H1 (cell line): ENCODE data around the gene DDX3X. TPM values are rescaled to one million over a fixed set of nuclear protein-coding genes. Genes with fewer than 3 reads are reported as not detected.

Experiments used
- CTCF ChIA-PET: fragments of 300-600 bp; sonication (Branson Sonifier 250); formaldehyde crosslinking; loops from one replicate; lab custom pipeline; 2021; ENCODE audit not compliant: partially characterized antibody; lab: Charles Lee
- POLR2A ChIA-PET: fragments of 300-600 bp; sonication (Branson Sonifier 250); formaldehyde crosslinking; loops from one replicate; lab custom pipeline; 2021; ENCODE audit warnings: inconsistent platforms; ENCODE audit not compliant: partially characterized antibody; lab: Charles Lee
- DNase-seq, 2 experiments: peaks; one replicate each; pipeline versions ENCODE4 v3.0.0 to v3.0.0-alpha.2; 2010 to 2022; ENCODE audit warnings: low spot score in 2 of 2, low read depth in 1 of 2, mixed read lengths in 1 of 2
- FAIRE-seq: peaks from 2 replicates; lab custom pipeline; 2011; peaks lifted over from hg19 to GRCh38; lab: Jason Lieb, UNC
- H2AFZ ChIP-seq: 2 replicates; pipeline ENCODE4 v1.8.1; 2012; ENCODE audit warnings: low read length, inconsistent platforms
- H2AK5ac ChIP-seq: 2 replicates; pipeline ENCODE4 v1.6.1; 2013; ENCODE audit warnings: low read depth, low read length
- H2BK120ac ChIP-seq: replicated peaks from 2 replicates; pipeline ENCODE3; 2013; ENCODE audit warnings: low read depth, low read length, inconsistent platforms
- H2BK12ac ChIP-seq: 2 replicates; pipeline ENCODE4 v1.6.1; 2013; ENCODE audit warnings: low read depth, low read length
- H2BK15ac ChIP-seq: 2 replicates; pipeline ENCODE4 v1.6.1; 2013; ENCODE audit warnings: low read length
- H2BK20ac ChIP-seq: 2 replicates; pipeline ENCODE4 v1.6.1; 2013; ENCODE audit warnings: low read length
- H2BK5ac ChIP-seq: 2 replicates; pipeline ENCODE4 v1.6.1; 2013; ENCODE audit warnings: low read depth, low read length
- H3K14ac ChIP-seq: 2 replicates; pipeline ENCODE4 v1.6.1; 2013; ENCODE audit warnings: inconsistent platforms; ENCODE audit not compliant: insufficient read length
- H3K18ac ChIP-seq: 2 replicates; pipeline ENCODE4 v1.6.1; 2013; ENCODE audit warnings: low read length; ENCODE audit errors: extremely low read depth
- H3K23ac ChIP-seq: 2 replicates; pipeline ENCODE4 v1.6.1; 2013; ENCODE audit warnings: inconsistent platforms; ENCODE audit not compliant: insufficient read length
- H3K23me2 ChIP-seq: 2 replicates; pipeline ENCODE4 v1.6.1; 2013; ENCODE audit warnings: low read depth, low read length
- H3K27ac ChIP-seq: 2 replicates; pipeline ENCODE4 v1.6.1; 2011; ENCODE audit warnings: low read depth, low read length, inconsistent platforms
- H3K27me3 ChIP-seq, 4 experiments: replicated peaks in 1 of 4; 1 replicate in 1 of 4; 2 replicates in 3 of 4; pipeline versions ENCODE4 v1.6.1 to v1.8.1; 2011 to 2013; ENCODE audit warnings: low read length in 3 of 4, mild to moderate bottlenecking in 3 of 4, inconsistent platforms in 2 of 4, mixed read lengths in 2 of 4, moderate library complexity in 1 of 4; ENCODE audit not compliant: control insufficient read depth in 3 of 4, insufficient read depth in 3 of 4; ENCODE audit errors: extremely low read depth in 1 of 4
- H3K36me3 ChIP-seq, 4 experiments: 2 replicates each; pipeline versions ENCODE4 v1.6.1 to v1.8.1; 2011 to 2013; ENCODE audit warnings: mild to moderate bottlenecking in 4 of 4, low read length in 3 of 4, moderate library complexity in 2 of 4, control low read depth in 1 of 4, inconsistent platforms in 1 of 4; ENCODE audit not compliant: insufficient read depth in 4 of 4, control insufficient read depth in 2 of 4
- H3K4ac ChIP-seq: replicated peaks from 2 replicates; pipeline ENCODE3; 2013; ENCODE audit warnings: low read length, low read depth, mixed read lengths, inconsistent platforms; ENCODE audit not compliant: insufficient read length
- H3K4me1 ChIP-seq, 4 experiments: replicated peaks in 1 of 4; 1 replicate in 1 of 4; 2 replicates in 3 of 4; pipeline versions ENCODE4 v1.6.1 to v1.8.1; 2011 to 2013; ENCODE audit warnings: low read length in 3 of 4, inconsistent platforms in 2 of 4, mixed read lengths in 1 of 4; ENCODE audit not compliant: insufficient read depth in 4 of 4, control insufficient read depth in 3 of 4
- H3K4me2 ChIP-seq, 2 experiments: 2 replicates each; pipeline versions ENCODE4 v1.6.1 to v1.8.1; 2011 to 2013; ENCODE audit warnings: low read depth in 2 of 2, low read length in 2 of 2, control low read depth in 1 of 2, inconsistent platforms in 1 of 2, mild to moderate bottlenecking in 1 of 2; ENCODE audit not compliant: insufficient read depth in 1 of 2
- H3K4me3 ChIP-seq, 4 experiments: fragments of 200-600, 300-600 bp in 1 of 4; sonication (generic), shearing (Covaris generic), sonication (Bioruptor Twin) in 1 of 4; 2 replicates each; pipeline versions ENCODE4 v1.5.1 to v1.8.1; 2011 to 2016; ENCODE audit warnings: low read length in 4 of 4, low read depth in 3 of 4, control low read depth in 2 of 4, inconsistent platforms in 2 of 4, mild to moderate bottlenecking in 2 of 4, mixed read lengths in 1 of 4, moderate library complexity in 1 of 4; ENCODE audit not compliant: insufficient read depth in 2 of 4; ENCODE audit errors: extremely low read depth in 1 of 4
- H3K56ac ChIP-seq: replicated peaks from 2 replicates; pipeline ENCODE3; 2013; ENCODE audit warnings: low read depth, mild to moderate bottlenecking, mixed read lengths, low read length, inconsistent platforms; ENCODE audit not compliant: insufficient read length
- H3K79me1 ChIP-seq: 2 replicates; pipeline ENCODE4 v1.6.1; 2013; ENCODE audit warnings: low read depth, low read length, control low read depth
- H3K79me2 ChIP-seq, 2 experiments: 2 replicates each; pipeline versions ENCODE4 v1.6.1 to v1.8.1; 2012 to 2013; ENCODE audit warnings: low read length in 2 of 2, mild to moderate bottlenecking in 2 of 2, inconsistent platforms in 1 of 2; ENCODE audit not compliant: insufficient read depth in 2 of 2, control insufficient read depth in 1 of 2
- H3K9ac ChIP-seq, 4 experiments: replicated peaks in 1 of 4; 1 replicate in 1 of 4; 2 replicates in 3 of 4; pipeline versions ENCODE4 v1.6.1 to v1.8.1; 2011 to 2013; ENCODE audit warnings: low read depth in 3 of 4, low read length in 3 of 4, control low read depth in 2 of 4, mild to moderate bottlenecking in 2 of 4, moderate library complexity in 2 of 4, inconsistent platforms in 1 of 4; ENCODE audit errors: extremely low read depth in 1 of 4
- H3K9me3 ChIP-seq, 2 experiments: 2 replicates each; pipeline versions ENCODE4 v1.6.1 to v1.8.1; 2012 to 2013; ENCODE audit warnings: mild to moderate bottlenecking in 2 of 2, moderate library complexity in 2 of 2, control low read depth in 1 of 2, inconsistent platforms in 1 of 2, low read depth in 1 of 2, low read length in 1 of 2, mixed read lengths in 1 of 2; ENCODE audit not compliant: insufficient read depth in 2 of 2
- H4K20me1 ChIP-seq, 2 experiments: replicated peaks in 1 of 2; 2 replicates each; pipeline versions ENCODE3 to v1.8.1; 2011 to 2013; ENCODE audit warnings: inconsistent platforms in 2 of 2, low read length in 2 of 2, mild to moderate bottlenecking in 1 of 2; ENCODE audit not compliant: insufficient read depth in 2 of 2, control insufficient read depth in 1 of 2
- H4K5ac ChIP-seq: 2 replicates; pipeline ENCODE4 v1.6.1; 2013; ENCODE audit warnings: low read length, low read depth, mixed read lengths, inconsistent platforms; ENCODE audit not compliant: insufficient read length
- H4K8ac ChIP-seq: 2 replicates; pipeline ENCODE4 v1.8.0; 2013; ENCODE audit warnings: mild to moderate bottlenecking, moderate library complexity, low read length, inconsistent platforms; ENCODE audit not compliant: insufficient read depth; ENCODE audit errors: extremely low read depth
- H4K91ac ChIP-seq: replicated peaks from 2 replicates; pipeline ENCODE3; 2013; ENCODE audit warnings: low read length, mixed read lengths, inconsistent platforms; ENCODE audit not compliant: insufficient read length
- CTCF ChIP-seq, 3 experiments: IDR thresholded peaks; 1 replicate in 2 of 3; 2 replicates in 1 of 3; pipeline versions ENCODE4 v1.5.1 to v1.6.1; 2011; ENCODE audit warnings: low read length in 3 of 3, mild to moderate bottlenecking in 3 of 3, inconsistent platforms in 2 of 3, low read depth in 1 of 3, moderate library complexity in 1 of 3; ENCODE audit not compliant: insufficient read depth in 1 of 3; ENCODE audit errors: control extremely low read depth in 1 of 3
- HDAC6 ChIP-seq: IDR thresholded peaks from one replicate; pipeline ENCODE4 v1.7.1; 2012; ENCODE audit warnings: low read depth, mild to moderate bottlenecking, inconsistent platforms, low read length, moderate library complexity
- WGBS, 2 experiments: shearing (Covaris generic) in 1 of 2; methylation state at CpG; one replicate each; pipeline versions ENCODE4 v1.1.6 to v1.1.7; 2013 to 2015; ENCODE audit warnings: low lambda C conversion rate in 2 of 2, mixed read lengths in 2 of 2, inconsistent platforms in 1 of 2, low coverage in 1 of 2, missing lambda C conversion rate in 1 of 2; ENCODE audit not compliant: insufficient replicate concordance in 2 of 2, insufficient coverage in 1 of 2, insufficient read length in 1 of 2; ENCODE audit errors: extremely low coverage in 1 of 2, missing lambda C conversion rate in 1 of 2; 5-methylcytosine and 5-hydroxymethylcytosine counted together
- polyA plus RNA-seq, 7 experiments: library from polyadenylated mRNA; depleted of rRNA in 3 of 7; stranded (reverse) in 5 of 7; unstranded in 2 of 7; fragments of >200 nt in 5 of 7; fragments of 200-250 nt in 2 of 7; gene quantifications; 1 replicate in 5 of 7; 2 replicates in 1 of 7; 4 replicates in 1 of 7; pipeline versions ENCODE4 v1.2.1 to v1.2.3, GENCODE V29; 2011 to 2013; ENCODE audit warnings: missing spikeins in 2 of 7, mixed read lengths in 2 of 7
- total RNA-seq: library from RNA; stranded (reverse); fragmentation: NEBNext Ultra II Directional; extraction: Animal tissue kit (Norgen Biotek cat#: 25700); gene quantifications from 2 replicates; pipeline ENCODE4 v1.2.1, GENCODE V29; 2021

The DDX3X gene
- total and polyA plus RNA-seq, 2 of the 8 experiments (the other 6 are each of a cell fraction or from before 2014, with no cell fraction given), result 39.4 to 291 TPM

DNA sequence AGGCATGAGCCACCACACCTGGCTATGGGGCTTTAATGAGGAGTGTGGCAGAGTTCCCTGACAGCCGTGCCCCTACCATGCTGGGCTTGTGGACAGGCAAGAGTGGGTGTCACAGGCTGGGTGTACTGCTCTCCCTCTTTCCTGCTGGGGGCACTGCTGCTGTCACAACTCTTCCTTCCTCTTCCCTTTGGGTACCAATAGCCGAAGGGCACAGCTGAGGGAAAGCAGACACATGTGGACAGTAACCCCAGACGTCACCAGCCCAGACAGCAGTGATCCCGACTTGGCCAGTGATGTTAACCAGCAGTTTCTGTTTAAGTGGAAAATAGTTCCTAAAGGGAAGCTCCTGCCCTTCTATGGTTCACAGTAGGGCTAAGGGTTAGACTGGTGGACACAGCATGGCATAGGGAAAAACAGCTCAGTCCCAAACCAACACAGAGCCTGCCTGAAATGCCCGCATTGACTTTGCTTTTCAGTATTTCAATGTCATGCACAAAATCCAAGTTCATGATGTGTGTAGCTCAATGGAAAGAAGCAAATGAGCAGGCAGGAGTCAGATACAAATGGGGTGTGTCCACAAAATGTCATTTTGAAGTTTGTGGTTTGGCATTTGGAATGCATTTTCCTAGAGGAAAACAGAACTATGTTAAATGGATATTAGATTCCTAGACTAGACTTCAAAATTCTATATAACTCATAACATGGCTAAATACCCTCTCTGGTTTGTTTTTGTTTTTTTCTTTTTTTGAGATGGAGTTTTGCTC is 24.9 kb upstream of the DDX3X start:
- no peak for FAIRE-seq
- Histone ChIP-seq H3K4me1 (0 out of 7 replicates have a peak, but pooled peaks cover 0 to 2% (median 0%) of the 10 kb centered on the region in 4 experiments), H3K4me2 (no peak overlapping the region), H3K23ac (no peak overlapping the region), H3K56ac (no peak overlapping the region), H2BK120ac (no peak overlapping the region), H2BK12ac (no peak overlapping the region), H4K8ac (no peak overlapping the region), H3K14ac (no peak overlapping the region), H3K27me3 (no peaks in the 10 kb centered on the region), H3K9me3 (no peaks in the 10 kb centered on the region), H3K36me3 (no peaks in the 10 kb centered on the region), H4K5ac (no peak overlapping the region), H2AFZ (no peak overlapping the region), H4K20me1 (no peaks in the 10 kb centered on the region), H2BK5ac (no peak overlapping the region), H2BK15ac (no peak overlapping the region), H3K27ac (no peak overlapping the region), H3K79me1 (no peaks in the 10 kb centered on the region), H3K4me3 (no peak overlapping the region), H3K9ac (no peak overlapping the region), H3K23me2 (no peaks in the 10 kb centered on the region), H2BK20ac (no peak overlapping the region), H4K91ac (no peak overlapping the region), H3K79me2 (no peaks in the 10 kb centered on the region), H2AK5ac (no peak overlapping the region), H3K18ac (no peak overlapping the region), H3K4ac (no peak overlapping the region)
- TF ChIP-seq HDAC6 (no peak), CTCF (IDR thresholded peaks at IDR 0.05; ENCODE audit: control extremely low read depth in 1 of 3, insufficient read depth in 1 of 3, low read depth in 1 of 3, low read length in 3 of 3) (peak in 2 of 3 experiments; percentile 6 to 35; a peak in 2 of 4 replicates)
- CTCF ChIA-PET, result interaction anchor here (0.6 to 1.6 kb wide), 5 partner anchors 11 to 438 kb away, joined by 3 to 6 read pairs (median 3); no protein-coding TSS in a partner anchor
- DNase-seq, result no peak
- POLR2A ChIA-PET, result interaction anchor here (0.9 kb wide), 1 partner anchor 24 kb away, joined by 4 read pairs; the partner anchor contains the start of gene DDX3X
- WGBS, 2 experiments, result 75% methylated on average over 4 of the region's 5 CpGs; no CpG with 5 or more reads in 1 of the 2 experiments
